ENCODE results near the gene RANBP3.

DNA sequence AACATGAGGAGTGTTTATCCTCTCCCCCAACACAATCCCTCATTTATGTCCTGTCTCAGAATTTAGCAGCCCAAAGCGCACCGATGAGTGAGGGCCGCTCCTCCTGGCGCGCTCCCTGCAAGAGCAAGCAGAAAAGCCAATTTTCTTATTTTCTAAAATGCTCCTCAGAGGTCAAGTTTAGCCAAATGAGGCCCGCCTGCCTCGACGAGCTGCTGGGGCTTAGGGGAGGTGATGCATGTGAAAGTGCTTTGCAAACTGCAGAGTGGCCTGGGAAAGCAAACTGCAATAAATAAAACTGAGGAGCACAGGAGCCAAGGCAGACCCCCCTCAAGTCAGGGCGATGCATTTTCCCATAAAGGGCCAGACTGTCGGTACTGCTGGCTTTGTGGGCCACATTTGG is 34.9 kb downstream of the RANBP3 start:
- TF ChIP-seq, protein P1, sequence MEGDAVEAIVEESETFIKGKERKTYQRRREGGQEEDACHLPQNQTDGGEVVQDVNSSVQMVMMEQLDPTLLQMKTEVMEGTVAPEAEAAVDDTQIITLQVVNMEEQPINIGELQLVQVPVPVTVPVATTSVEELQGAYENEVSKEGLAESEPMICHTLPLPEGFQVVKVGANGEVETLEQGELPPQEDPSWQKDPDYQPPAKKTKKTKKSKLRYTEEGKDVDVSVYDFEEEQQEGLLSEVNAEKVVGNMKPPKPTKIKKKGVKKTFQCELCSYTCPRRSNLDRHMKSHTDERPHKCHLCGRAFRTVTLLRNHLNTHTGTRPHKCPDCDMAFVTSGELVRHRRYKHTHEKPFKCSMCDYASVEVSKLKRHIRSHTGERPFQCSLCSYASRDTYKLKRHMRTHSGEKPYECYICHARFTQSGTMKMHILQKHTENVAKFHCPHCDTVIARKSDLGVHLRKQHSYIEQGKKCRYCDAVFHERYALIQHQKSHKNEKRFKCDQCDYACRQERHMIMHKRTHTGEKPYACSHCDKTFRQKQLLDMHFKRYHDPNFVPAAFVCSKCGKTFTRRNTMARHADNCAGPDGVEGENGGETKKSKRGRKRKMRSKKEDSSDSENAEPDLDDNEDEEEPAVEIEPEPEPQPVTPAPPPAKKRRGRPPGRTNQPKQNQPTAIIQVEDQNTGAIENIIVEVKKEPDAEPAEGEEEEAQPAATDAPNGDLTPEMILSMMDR (IDR thresholded peaks at IDR 0.05): no peak
- no peak for TF ChIP-seq POLR2A (IDR thresholded peaks at IDR 0.05)
